VCaP (cell line): Measurements from ENCODE around the gene OBP2B.
"Not testable (repeated sequence)": the region's sequence is repeated elsewhere in the genome, so short reads cannot be mapped to it uniquely, and the experiment has no call there.

Experiments used
- H3K27ac ChIP-seq: fragments of 450-650 bp; 2 replicates; pipeline ENCODE4 v1.5.1; 2017
- TF ChIP-seq, protein P1 (sequence below): fragments of 450-650 bp; conservative IDR thresholded peaks from 2 replicates; pipeline ENCODE4 v1.5.1; 2017; ENCODE audit warnings: mild to moderate bottlenecking, moderate library complexity

OBP2B gene, protein sequence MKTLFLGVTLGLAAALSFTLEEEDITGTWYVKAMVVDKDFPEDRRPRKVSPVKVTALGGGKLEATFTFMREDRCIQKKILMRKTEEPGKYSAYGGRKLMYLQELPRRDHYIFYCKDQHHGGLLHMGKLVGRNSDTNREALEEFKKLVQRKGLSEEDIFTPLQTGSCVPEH

DNA sequence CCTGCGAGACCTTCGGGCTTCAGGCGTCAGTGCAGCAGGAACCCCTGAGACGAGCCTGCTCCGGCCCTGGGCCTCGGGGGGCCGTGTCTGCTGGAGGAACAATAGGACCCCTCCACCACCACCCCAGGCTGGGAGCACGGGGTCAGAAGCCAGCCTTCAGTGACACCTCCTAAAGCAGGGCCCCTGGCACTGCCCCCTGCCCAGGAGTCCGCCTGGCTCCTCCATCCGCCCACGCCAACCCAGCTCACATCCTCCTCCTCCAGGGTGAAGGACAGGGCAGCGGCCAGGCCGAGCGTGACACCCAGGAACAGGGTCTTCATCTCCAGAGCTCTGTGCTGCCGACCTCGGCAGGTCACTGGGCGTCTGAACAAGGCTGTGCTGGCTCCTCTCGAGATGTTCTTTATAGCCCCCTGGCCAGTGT lies at the start of gene OBP2B:
Gene OBP2B (minus strand): TSS at position 371 of the 421 bp plus-strand sequence. CDS start 51 bp downstream, at position 320.
- not testable (repeated sequence) for H3K27ac ChIP-seq

DNA sequence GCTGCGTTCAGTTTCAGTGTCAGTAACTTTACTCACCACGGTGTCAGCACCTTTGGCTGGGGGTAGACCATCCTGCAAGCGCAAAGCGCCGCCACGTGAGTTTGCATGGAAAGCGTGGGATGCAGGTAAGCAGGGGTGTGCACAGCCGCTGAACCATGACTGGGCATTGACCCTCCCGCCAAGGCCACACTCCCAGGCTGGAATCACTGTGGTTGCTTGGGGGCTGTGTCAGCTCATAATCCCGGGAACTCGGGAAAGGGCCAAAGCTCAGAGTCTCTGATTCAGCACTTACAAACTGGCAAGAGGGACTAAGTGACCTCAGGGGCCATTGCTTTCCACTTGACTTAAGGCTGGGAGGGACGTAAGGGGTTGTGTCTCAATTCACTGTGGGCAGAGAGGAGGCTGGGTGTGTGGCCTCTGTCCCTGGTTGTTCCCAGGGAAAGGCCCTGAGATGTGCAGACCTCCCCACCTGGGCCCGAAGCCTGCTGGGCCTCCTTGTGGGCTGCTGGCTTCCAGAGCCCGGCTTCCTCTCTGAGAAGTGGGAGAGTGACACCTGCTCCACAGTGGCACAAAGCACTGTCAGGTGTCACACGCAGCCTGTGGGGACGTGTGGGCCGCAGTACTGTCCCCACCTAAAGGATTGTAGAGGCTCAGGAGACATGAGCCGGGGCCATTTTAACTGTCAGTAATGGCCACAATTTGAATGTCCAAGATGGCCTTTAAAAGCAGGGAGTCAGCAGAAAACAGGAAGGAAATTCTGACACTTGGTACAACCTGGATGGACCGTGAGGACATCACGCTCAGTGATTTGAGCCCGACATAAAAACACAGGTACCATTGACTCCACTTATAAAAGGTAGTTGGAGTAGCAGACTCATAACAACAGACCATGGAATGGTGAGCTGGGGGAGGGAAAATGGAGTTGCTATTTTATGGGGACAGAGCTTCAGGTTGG lies 49.3 kb upstream of the OBP2B start:
- H3K27ac ChIP-seq: no peak overlapping the region
- TF ChIP-seq, protein P1, sequence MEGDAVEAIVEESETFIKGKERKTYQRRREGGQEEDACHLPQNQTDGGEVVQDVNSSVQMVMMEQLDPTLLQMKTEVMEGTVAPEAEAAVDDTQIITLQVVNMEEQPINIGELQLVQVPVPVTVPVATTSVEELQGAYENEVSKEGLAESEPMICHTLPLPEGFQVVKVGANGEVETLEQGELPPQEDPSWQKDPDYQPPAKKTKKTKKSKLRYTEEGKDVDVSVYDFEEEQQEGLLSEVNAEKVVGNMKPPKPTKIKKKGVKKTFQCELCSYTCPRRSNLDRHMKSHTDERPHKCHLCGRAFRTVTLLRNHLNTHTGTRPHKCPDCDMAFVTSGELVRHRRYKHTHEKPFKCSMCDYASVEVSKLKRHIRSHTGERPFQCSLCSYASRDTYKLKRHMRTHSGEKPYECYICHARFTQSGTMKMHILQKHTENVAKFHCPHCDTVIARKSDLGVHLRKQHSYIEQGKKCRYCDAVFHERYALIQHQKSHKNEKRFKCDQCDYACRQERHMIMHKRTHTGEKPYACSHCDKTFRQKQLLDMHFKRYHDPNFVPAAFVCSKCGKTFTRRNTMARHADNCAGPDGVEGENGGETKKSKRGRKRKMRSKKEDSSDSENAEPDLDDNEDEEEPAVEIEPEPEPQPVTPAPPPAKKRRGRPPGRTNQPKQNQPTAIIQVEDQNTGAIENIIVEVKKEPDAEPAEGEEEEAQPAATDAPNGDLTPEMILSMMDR: no peak

DNA sequence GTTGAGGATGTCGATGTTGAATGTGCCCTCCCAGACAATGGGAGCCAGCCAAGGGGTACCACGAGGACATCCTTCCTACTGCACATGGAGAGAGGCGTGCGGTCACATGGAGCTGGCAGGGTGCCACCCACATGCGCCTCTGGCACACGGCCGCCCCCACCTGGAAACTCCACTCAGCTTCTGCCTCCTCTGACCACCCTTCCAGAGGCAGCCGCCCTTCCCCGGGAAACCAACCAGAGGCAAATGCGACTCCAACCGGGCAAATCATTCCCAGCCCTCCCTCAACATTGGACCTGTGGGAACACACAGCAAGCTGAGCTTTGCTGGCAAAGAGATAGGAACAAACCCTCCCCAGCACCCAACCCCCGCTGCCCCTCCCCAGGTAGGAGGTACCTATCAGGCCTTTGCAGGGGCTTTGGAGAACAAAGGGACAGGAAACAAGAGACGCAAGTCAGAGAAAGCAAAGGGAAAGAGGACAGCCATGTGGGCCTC lies 48.5 kb upstream of the OBP2B start:
- H3K27ac ChIP-seq: no peak overlapping the region
- TF ChIP-seq, protein P1: no peak

DNA sequence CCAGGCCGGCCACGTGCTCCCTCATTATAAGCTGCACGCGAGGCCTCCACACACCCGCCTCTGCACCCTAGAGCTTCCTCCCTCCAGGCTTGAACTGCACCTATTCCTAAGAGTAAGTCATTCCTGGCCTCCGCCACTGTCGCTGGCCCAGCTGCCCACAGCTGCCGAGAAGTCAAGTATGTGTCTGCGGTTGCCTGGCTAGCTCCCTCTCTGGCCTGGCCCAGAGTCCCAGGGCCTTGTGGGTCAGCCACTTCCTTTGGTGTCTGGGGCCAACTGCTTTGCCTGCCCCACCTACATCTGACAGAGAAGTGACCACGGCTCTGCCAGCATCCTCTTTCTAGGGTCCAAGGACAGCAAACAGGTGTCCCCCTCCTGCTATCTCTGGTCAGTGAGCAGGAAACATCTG lies 47.6 kb upstream of the OBP2B start:
- TF ChIP-seq, protein P1: no peak
- H3K27ac ChIP-seq: no peak overlapping the region

DNA sequence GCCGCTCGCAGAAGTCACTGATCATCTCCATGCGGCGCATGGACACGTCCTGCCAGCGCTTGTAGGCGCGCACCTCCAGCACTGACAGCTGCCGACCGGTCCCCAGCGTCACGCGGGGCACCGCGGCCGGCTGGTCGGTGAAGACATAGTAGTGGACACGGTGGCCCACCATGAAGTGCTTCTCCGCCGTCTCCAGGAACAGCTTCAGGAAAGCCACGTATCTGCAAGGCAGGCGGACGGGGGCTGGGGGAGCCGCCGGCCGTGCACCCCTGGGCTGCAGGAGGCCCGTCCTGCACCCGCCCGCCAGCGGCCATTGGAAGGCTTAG lies 47.0 kb upstream of the OBP2B start:
- TF ChIP-seq, protein P1: no peak
- no peak overlapping the region for H3K27ac ChIP-seq

DNA sequence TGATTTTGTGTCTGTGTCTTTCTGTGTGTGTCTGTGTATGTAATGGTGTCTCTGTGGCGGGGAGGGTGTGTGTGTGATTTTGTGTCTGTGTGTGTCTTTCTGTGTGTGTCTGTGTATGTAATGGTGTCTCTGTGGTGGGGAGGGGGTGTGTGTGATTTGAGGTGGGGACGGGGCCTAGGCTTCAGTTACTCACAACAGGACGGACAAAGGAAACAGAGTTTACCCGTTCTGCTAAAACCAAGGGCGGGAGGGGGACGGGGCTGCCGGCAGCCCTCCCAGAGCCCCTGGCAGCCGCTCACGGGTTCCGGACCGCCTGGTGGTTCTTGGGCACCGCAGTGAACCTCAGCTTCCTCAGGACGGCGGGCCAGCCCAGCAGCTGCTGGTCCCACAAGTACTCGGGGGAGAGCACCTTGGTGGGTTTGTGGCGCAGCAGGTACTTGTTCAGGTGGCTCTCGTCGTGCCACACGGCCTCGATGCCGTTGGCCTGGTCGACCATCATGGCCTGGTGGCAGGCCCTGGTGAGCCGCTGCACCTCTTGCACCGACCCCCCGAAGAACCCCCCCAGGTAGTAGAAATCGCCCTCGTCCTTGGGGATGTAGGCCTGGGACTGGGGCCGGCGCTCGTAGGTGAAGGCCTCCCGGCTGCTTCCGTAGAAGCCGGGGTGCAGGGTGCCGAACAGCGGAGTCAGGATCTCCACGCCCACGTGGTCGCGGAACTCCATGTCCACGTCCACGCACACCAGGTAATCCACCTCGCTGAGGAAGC lies 46.5 kb upstream of the OBP2B start:
- no peak overlapping the region for H3K27ac ChIP-seq

DNA sequence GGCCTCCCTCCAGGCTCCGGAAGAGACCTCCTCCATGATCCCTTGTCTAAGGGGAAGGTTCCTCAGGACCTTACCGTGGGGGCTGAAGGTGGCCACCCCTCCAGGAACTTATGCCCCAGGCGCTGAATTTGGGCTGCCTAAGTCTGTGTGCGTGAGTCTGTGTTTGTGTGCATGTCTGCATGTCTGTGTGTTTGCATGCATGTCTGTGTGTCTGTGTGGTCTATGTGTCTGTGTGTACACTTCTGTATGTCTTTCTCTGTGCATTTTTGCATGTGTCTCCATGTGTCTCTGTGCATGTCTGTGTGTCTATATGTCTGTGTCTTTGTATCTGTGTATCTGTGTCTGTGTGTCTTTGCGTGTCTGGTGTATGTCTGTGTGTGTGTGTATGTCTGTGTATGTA lies 45.4 kb upstream of the OBP2B start:
- H3K27ac ChIP-seq: no peak overlapping the region
- TF ChIP-seq, protein P1: no peak

More for the DNA sequence above, 46.5 kb upstream of the OBP2B start:
- TF ChIP-seq, protein P1: no peak
